NCI-H2107 treated with DMSO at 0.1 percent for 48 hours (cell line): ENCODE measurements around the gene TOMM34.
A peak's percentile ranks its signal among the peaks of the same experiment; 100 is the strongest.

Source experiments
- DNase-seq: peaks from one replicate; lab custom pipeline; 2025; ENCODE audit not compliant: unreplicated experiment; lab: John Stamatoyannopoulos, UW

The TOMM34 gene, protein sequence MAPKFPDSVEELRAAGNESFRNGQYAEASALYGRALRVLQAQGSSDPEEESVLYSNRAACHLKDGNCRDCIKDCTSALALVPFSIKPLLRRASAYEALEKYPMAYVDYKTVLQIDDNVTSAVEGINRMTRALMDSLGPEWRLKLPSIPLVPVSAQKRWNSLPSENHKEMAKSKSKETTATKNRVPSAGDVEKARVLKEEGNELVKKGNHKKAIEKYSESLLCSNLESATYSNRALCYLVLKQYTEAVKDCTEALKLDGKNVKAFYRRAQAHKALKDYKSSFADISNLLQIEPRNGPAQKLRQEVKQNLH

GRCh38 chr20:44960103-44960852 is at the start of gene TOMM34:
TSS of gene TOMM34 (minus strand) at chr20:44960397. CDS start at chr20:44960333, 64 bp downstream.
- DNase-seq = peak; percentile 69

GRCh38 chr20:45008521-45009049 is 48.4 kb upstream of the TOMM34 start:
- DNase-seq = no peak

DNA sequence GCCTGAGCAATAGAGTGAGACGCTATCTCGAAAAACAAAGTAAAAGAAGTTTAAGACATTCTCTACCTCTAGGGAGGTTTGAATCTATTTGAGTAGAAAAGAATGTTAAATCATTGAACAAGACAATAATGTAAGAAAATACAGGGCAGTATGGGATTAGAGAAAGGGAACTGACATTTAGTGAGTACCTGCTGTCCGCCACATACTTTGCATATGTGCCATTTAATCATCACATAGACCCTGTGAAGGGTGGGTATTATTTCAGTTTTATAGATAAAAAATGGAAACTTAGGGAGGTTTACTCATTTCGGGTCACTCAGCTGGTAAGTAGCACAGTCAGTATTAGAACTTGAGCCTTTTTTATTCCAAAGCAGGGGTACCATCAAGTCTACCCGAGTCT is 37.5 kb upstream of the TOMM34 start:
- no peak for DNase-seq

DNA sequence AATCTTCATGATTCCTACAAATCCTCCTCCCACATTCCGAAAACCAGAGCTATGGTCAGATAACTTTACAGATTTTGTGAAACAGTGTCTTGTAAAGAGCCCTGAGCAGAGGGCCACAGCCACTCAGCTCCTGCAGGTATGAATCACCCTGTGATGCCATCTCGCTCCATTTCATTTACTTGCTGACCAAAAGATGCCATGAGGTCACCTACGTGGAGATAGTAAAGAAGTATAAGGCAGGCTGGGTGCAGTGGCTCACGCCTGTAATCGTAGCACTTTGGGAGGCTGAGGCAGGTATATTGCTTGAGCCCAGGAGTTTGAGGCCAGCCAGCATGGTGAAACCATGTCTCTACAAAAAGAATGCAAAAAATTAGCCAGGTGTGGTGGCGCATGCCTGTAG is 37.0 kb upstream of the TOMM34 start:
- DNase-seq = no peak

DNA sequence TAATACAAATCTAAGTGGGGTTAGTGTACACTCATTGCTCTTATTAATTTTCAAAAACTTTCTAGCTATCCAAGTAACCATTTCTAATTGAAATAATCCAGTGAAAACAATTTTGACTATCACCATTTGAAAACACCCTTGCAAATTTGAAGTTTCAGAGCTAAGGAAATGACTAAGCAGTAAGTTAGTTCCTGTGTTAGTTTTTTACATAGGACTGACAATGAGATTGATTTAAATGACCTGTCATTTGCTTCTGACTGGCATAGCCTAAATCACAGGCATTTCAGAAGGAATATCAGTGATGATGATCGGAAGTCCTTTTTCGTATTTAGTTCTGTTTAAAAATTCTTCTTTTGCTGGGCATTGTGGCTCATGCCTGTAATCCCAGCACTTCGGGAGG is 33.1 kb upstream of the TOMM34 start:
- DNase-seq = no peak

GRCh38 chr20:44990957-44991356 is 30.8 kb upstream of the TOMM34 start:
- DNase-seq = no peak

- DNase-seq = no peak
Observed at GRCh38 chr20:44990425-44990824, 30.2 kb upstream of the TOMM34 start.

- DNase-seq = no peak
Observed at GRCh38 chr20:44988631-44989171, 28.5 kb upstream of the TOMM34 start.

- no peak for DNase-seq
Observed at GRCh38 chr20:44983093-44983674, 23.0 kb upstream of the TOMM34 start.

GRCh38 chr20:44981736-44982406 is 21.7 kb upstream of the TOMM34 start:
- no peak for DNase-seq

DNA sequence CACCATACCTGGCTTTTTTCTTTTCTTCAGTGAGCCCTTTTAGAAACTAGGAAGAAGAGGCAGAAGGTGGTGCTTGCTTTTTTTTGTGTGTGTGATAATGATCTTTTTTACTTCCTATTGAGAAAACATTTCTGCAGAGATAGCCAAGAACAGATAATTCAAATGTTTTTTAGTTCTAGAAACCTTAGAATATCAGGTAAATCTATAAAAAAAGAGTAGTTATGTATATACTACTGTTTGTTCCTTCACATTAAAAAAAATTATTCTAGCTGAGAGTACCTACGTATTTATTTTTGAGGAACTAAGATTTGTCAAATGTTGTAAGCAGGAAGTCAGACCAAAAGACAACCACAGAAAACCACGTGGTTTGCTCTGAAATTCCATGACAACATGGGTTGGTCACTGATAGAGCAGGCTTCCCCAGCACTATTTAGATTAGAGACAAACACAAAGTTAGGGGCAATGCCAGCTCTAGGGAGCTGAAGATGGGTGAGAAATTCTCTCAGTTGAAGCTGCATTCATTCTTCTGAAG is 19.0 kb upstream of the TOMM34 start:
- no peak for DNase-seq

DNA sequence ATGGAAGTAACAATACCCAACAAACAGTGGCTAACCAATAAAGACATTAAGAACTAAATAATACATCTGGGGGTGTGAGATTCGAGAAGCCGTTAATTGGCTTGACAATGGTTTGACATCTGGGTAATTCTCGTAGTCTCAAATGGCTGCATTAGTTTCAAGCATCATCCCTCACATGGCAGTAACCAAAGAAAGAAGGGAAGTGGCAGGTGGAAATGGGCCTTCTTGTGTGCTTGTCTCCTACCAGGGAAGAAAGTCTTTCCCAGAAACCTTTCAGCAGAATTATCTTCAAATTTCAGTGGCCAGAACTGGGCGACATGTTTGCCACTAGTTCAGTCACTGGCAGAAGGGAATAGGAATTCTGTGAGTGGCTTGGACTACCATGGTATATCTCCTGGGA is 16.5 kb upstream of the TOMM34 start:
- no peak for DNase-seq

GRCh38 chr20:44973053-44973452 is 12.9 kb upstream of the TOMM34 start:
- DNase-seq = no peak

DNA sequence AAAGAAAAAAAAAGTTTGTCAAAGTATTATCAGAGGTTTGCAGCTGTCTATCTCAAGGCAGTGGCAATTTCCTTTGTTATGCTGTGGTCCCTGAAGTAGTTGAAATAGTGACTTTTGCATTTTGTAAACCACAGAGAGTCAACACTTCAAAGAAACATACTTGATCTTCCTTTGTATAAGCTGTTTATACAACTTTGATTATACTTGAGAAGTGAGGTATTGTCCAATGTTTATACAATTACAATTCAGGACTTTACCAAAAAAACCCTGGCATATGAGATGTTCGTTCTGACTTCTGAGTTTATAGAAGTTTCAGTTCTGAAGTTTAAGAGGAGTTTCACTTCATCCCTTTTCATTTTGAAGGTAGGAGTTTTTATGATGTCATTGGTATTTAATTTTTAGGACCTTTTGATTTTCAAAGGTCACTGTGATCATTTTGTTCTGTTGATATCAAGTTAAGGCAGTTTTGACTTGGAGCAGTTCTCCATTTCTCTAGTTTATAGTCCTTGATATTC is 10.1 kb upstream of the TOMM34 start:
- DNase-seq = peak; percentile 14

DNA sequence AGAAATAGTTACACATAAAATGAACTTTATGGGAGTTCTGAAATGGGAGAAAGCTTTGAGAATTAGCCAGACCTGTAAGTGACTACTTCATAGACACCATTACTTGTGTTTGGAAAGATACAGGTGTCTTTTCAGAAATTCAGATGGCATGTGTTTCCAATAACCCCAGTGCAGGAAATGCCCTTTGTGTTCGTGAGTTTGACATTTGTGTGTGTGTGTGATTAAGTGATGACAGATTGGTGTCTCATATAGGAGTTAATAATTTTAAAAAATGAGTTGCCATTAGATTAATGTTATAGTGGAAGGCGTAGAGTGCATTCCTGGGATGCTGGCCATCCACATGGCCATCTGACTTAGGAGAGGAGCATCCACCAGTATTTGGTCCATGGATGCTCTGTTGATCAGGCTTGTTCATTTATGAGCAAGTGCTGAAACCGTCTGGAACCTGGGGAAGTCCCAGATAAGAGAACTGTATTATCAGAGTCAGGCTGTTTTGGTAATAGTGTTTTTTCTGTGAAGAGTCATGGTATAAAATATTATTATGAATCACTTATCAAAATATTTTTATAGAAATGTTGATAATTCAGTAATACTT is 9.2 kb upstream of the TOMM34 start:
- no peak for DNase-seq

GRCh38 chr20:44967207-44967807 is 7.1 kb upstream of the TOMM34 start:
- DNase-seq = no peak

- DNase-seq = peak; percentile 23
Observed at GRCh38 chr20:44966030-44966961, 6.1 kb upstream of the TOMM34 start, which contains the start of gene STK4. TSS of gene STK4 (plus strand) at chr20:44966512. CDS start at chr20:44966569, 57 bp downstream.

- no peak for DNase-seq
Observed at GRCh38 chr20:44965651-44966029, 5.4 kb upstream of the TOMM34 start.
